ENCODE results near the gene ZNF419. TPM values are rescaled to one million over a fixed set of nuclear protein-coding genes. Genes with fewer than 3 reads are reported as not detected.
"Not testable (repeated sequence)": the region's sequence is repeated elsewhere in the genome, so short reads cannot be mapped to it uniquely, and the experiment has no call there.

The ZNF419 gene
- polyA plus RNA-seq, 1 of the 3 experiments (the other 2 are of a cell fraction) = 7.8 TPM

DNA sequence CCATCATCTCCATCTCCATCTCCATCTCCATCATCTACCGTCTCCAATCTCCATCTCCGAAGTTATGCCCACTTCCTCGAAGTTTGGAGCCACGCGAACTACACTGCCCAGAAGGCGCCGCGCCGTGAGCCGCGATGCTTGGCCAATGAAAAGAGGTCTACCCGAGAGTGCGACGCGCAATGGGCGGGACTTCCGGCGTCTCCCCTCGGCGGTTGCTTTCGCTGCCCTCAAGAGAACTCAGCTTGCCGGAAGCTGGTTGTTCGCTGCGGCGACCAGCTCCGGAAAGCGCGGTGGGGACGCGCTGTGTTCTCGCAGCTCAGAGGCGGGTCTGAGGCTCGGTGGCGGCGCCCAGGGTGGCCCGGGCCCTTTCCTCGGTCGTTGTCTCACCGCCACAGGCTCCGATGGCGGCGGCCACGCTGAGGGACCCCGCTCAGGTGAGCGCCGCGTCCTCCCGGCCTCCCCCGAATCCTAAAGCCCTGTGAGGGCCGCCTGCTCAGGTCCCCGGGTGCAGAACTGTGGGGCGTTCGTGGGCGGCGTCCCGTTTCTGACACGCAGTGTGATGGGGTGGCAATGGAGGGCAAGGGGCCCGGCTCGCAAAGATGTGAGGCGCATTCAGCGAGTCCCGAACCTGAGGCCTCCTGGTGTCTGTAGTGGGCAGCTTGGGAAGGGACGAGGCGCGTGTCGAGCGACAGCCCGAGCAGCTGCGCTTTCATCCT is 12.3 kb downstream of the ZNF419 start, which contains the start of gene ZNF773:
Gene ZNF773 (plus strand): TSS at position 259 of the 716 bp plus-strand sequence. CDS start 143 bp downstream, at position 402.
- H3K27me3 ChIP-seq (ENCODE audit: insufficient read depth); H3K9me2 ChIP-seq; H3K9me3 ChIP-seq; H4K20me1 ChIP-seq (ENCODE audit: insufficient read depth); CTCF ChIA-PET; H3K4me1 ChIP-seq (ENCODE audit: control insufficient read depth in 1 of 2, insufficient read depth in 2 of 2, low read depth in 1 of 2, low read length in 1 of 2): not testable (repeated sequence)
- Histone ChIP-seq H3K36me3 (replicated peaks in 1 of 2; ENCODE audit: control insufficient read depth in 1 of 2, insufficient read depth in 2 of 2, low read length in 1 of 2) (peaks cover 6 to 20% of the 10 kb centered on the region in 2 experiments), H3K79me2 (ENCODE audit: insufficient read depth) (peaks cover 39% of the 10 kb centered on the region), H3K9ac (peak within 1 kb of the TSS; percentile 80), H2AFZ (ENCODE audit: low read depth) (peak within 1 kb of the TSS; percentile 56; the same call in 1 of the 2 replicates), H3F3A (replicated peaks; ENCODE audit: insufficient read depth) (peaks cover 17% of the 10 kb centered on the region), H3K4me2 (peak within 1 kb of the TSS; percentile 70), H3K4me3 (ENCODE audit: low read depth in 2 of 2, low read length in 1 of 2) (peak within 1 kb of the TSS; percentile 72 to 83), H3K27ac (ENCODE audit: low read depth in 2 of 2, low read length in 1 of 2) (peak within 1 kb of the TSS; percentile 40 to 64; a peak in 3 of 4 replicates)
- POLR2A ChIA-PET = interaction anchor here (0.6 to 1.0 kb wide), 3 partner anchors 23 to 174 kb away, joined by 4 read pairs; partner anchors contain the start of genes ZNF134 and ZNF772
- under 1% methylated on average over 51 of the region's 69 CpGs for WGBS (ENCODE audit: low lambda C conversion rate)
- peak; percentile 93 for TF ChIP-seq CHD2 (IDR thresholded peaks at IDR 0.05; ENCODE audit: low read length, partially characterized antibody)
- peak; percentile 38; the same call in 1 of the 2 replicates for TF ChIP-seq MXI1 (IDR thresholded peaks at IDR 0.05; ENCODE audit: low read depth, low read length)
- peak; percentile 66; the same call in 1 of the 2 replicates for TF ChIP-seq TAF1 (IDR thresholded peaks at IDR 0.05; ENCODE audit: borderline replicate concordance, low read depth, low read length)
- TF ChIP-seq ELF1 (IDR thresholded peaks at IDR 0.05) = peak; percentile 90
- peak; percentile 91 for TF ChIP-seq GABPA (IDR thresholded peaks at IDR 0.05; ENCODE audit: low read depth)
- TF ChIP-seq POLR2AphosphoS5 (IDR thresholded peaks at IDR 0.05; ENCODE audit: low read depth, low read length) = peak; percentile 91
- TF ChIP-seq, protein P1, sequence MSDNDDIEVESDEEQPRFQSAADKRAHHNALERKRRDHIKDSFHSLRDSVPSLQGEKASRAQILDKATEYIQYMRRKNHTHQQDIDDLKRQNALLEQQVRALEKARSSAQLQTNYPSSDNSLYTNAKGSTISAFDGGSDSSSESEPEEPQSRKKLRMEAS (IDR thresholded peaks at IDR 0.05; ENCODE audit: low read depth) = peak; percentile 58; the same call in 1 of the 2 replicates
- TF ChIP-seq, protein P2, sequence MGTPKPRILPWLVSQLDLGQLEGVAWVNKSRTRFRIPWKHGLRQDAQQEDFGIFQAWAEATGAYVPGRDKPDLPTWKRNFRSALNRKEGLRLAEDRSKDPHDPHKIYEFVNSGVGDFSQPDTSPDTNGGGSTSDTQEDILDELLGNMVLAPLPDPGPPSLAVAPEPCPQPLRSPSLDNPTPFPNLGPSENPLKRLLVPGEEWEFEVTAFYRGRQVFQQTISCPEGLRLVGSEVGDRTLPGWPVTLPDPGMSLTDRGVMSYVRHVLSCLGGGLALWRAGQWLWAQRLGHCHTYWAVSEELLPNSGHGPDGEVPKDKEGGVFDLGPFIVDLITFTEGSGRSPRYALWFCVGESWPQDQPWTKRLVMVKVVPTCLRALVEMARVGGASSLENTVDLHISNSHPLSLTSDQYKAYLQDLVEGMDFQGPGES (IDR thresholded peaks at IDR 0.05; ENCODE audit: low read depth, low read length) = peak; percentile 56
- peak; percentile 92 for DNase-seq

DNA sequence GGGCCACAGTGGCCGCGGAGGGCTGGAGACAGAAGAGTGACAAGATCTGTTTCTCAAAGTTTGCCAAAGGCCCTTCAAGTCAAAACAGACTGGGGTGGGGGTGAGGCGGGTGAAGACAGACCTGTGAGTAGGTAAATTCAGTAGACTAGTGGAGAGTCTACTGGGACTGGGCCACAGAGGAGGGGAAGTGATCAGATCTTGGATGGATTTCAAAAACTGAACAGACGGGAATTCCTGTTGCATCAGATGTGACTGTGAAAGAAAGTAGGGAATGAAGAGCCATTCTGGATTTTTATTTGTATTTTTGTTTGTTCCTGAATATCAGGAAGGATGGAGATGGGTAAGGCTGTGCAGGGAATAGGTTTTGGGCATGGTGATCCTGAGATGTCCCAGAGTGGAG is 12.8 kb downstream of the ZNF419 start:
- POLR2A ChIA-PET = interaction anchor here (1.0 kb wide), 2 partner anchors 24 to 114 kb away, joined by 4 read pairs; partner anchors contain the start of genes ZNF134 and ZNF772
- DNase-seq; H3K4me1 ChIP-seq (ENCODE audit: control insufficient read depth in 1 of 2, insufficient read depth in 2 of 2, low read depth in 1 of 2, low read length in 1 of 2); H3K9me3 ChIP-seq; H2AFZ ChIP-seq (ENCODE audit: low read depth); H4K20me1 ChIP-seq (ENCODE audit: insufficient read depth); H3K27me3 ChIP-seq (ENCODE audit: insufficient read depth); H3K9me2 ChIP-seq; CTCF ChIA-PET; H3K27ac ChIP-seq (ENCODE audit: low read depth in 2 of 2, low read length in 1 of 2): not testable (repeated sequence)
- H3F3A ChIP-seq (replicated peaks; ENCODE audit: insufficient read depth) = peaks cover 17% of the 10 kb centered on the region
- peak overlapping the region; percentile 70 for H3K4me2 ChIP-seq
- 11% methylated on average over 2 of the region's 4 CpGs for WGBS (ENCODE audit: low lambda C conversion rate)
- H3K79me2 ChIP-seq (ENCODE audit: insufficient read depth) = peaks cover 39% of the 10 kb centered on the region
- H3K9ac ChIP-seq = peak overlapping the region; percentile 34; the same call in 1 of the 2 replicates
- H3K36me3 ChIP-seq (replicated peaks in 1 of 2; ENCODE audit: control insufficient read depth in 1 of 2, insufficient read depth in 2 of 2, low read length in 1 of 2) = peaks cover 10 to 22% of the 10 kb centered on the region in 2 experiments
- H3K4me3 ChIP-seq (ENCODE audit: low read depth in 2 of 2, low read length in 1 of 2) = peak overlapping the region; percentile 44 to 56

DNA sequence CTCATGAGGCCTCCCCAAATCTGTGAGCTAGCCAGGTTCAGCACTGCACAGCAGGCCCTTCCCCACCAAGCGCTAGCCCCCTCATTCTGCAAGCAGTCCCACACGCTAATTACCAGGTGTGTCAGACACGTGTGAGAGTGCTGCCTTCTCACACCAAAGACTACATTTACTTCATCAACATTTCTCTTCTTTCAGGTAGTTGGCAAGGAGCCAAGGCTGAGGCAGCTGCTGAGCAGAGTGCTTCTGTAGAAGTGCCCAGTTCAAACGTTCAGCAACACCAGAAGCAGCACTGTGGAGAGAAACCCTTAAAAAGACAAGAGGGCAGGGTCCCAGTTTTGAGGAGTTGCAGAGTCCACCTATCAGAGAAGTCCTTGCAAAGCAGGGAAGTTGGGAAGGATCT is 18.6 kb downstream of the ZNF419 start:
- DNase-seq = no peak
- Histone ChIP-seq H3K4me2 (no peak overlapping the region), H2AFZ (ENCODE audit: low read depth) (no peak overlapping the region), H3K9me3 (peaks cover 10% of the 10 kb centered on the region), H4K20me1 (ENCODE audit: insufficient read depth) (no peaks in the 10 kb centered on the region), H3K4me1 (ENCODE audit: control insufficient read depth in 1 of 2, insufficient read depth in 2 of 2, low read depth in 1 of 2, low read length in 1 of 2) (no peaks in the 10 kb centered on the region), H3K4me3 (ENCODE audit: low read depth in 2 of 2, low read length in 1 of 2) (peak overlapping the region in 1 of 2 experiments; percentile 2; a peak in 1 of 4 replicates), H3K9me2 (no peaks in the 10 kb centered on the region), H3K27me3 (ENCODE audit: insufficient read depth) (no peaks in the 10 kb centered on the region), H3K27ac (ENCODE audit: low read depth in 2 of 2, low read length in 1 of 2) (no peak overlapping the region), H3K79me2 (ENCODE audit: insufficient read depth) (peaks cover 28% of the 10 kb centered on the region), H3K9ac (no peak overlapping the region), H3K36me3 (replicated peaks in 1 of 2; ENCODE audit: control insufficient read depth in 1 of 2, insufficient read depth in 2 of 2, low read length in 1 of 2) (peaks cover 34 to 64% of the 10 kb centered on the region in 2 experiments), H3F3A (replicated peaks; ENCODE audit: insufficient read depth) (peaks cover 10% of the 10 kb centered on the region)
- POLR2A ChIA-PET = no interaction called here
- CTCF ChIA-PET = no interaction called here
- WGBS (ENCODE audit: low lambda C conversion rate) = 50% methylated on average over 4 of the region's 4 CpGs
- TF ChIP-seq, protein P1 (IDR thresholded peaks at IDR 0.05; ENCODE audit: low read depth) = no peak
- no peak for TF ChIP-seq JUND (IDR thresholded peaks at IDR 0.05)
- TF ChIP-seq FOSL2 (IDR thresholded peaks at IDR 0.05; ENCODE audit: borderline replicate concordance, low read depth) = no peak
- TF ChIP-seq ELF1 (IDR thresholded peaks at IDR 0.05) = no peak
- TF ChIP-seq RXRA (IDR thresholded peaks at IDR 0.05; ENCODE audit: borderline replicate concordance, low read depth) = no peak
- no peak for TF ChIP-seq TAF1 (IDR thresholded peaks at IDR 0.05; ENCODE audit: borderline replicate concordance, low read depth, low read length)
- TF ChIP-seq, protein P3, sequence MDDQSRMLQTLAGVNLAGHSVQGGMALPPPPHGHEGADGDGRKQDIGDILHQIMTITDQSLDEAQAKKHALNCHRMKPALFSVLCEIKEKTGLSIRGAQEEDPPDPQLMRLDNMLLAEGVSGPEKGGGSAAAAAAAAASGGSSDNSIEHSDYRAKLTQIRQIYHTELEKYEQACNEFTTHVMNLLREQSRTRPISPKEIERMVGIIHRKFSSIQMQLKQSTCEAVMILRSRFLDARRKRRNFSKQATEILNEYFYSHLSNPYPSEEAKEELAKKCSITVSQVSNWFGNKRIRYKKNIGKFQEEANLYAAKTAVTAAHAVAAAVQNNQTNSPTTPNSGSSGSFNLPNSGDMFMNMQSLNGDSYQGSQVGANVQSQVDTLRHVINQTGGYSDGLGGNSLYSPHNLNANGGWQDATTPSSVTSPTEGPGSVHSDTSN (IDR thresholded peaks at IDR 0.05) = no peak
- TF ChIP-seq, protein P2 (IDR thresholded peaks at IDR 0.05; ENCODE audit: low read depth, low read length) = no peak
- TF ChIP-seq, protein P4, sequence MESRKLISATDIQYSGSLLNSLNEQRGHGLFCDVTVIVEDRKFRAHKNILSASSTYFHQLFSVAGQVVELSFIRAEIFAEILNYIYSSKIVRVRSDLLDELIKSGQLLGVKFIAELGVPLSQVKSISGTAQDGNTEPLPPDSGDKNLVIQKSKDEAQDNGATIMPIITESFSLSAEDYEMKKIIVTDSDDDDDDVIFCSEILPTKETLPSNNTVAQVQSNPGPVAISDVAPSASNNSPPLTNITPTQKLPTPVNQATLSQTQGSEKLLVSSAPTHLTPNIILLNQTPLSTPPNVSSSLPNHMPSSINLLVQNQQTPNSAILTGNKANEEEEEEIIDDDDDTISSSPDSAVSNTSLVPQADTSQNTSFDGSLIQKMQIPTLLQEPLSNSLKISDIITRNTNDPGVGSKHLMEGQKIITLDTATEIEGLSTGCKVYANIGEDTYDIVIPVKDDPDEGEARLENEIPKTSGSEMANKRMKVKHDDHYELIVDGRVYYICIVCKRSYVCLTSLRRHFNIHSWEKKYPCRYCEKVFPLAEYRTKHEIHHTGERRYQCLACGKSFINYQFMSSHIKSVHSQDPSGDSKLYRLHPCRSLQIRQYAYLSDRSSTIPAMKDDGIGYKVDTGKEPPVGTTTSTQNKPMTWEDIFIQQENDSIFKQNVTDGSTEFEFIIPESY (IDR thresholded peaks at IDR 0.05; ENCODE audit: borderline replicate concordance, low read depth) = no peak

All from SK-N-SH (cell line).